Activated gamma-delta T cell (primary cell): ENCODE results near the gene ARHGAP1.

Experiments
- DNase-seq: peaks from one replicate; lab custom pipeline; 2025; lab: John Stamatoyannopoulos, UW

Gene ARHGAP1

GRCh38 chr11:46640036-46640788, 60.2 kb downstream of the ARHGAP1 start:
- no peak for DNase-seq

- no peak for DNase-seq
Measured at GRCh38 chr11:46639197-46639839, 61.1 kb downstream of the ARHGAP1 start.

GRCh38 chr11:46637546-46637945, 62.9 kb downstream of the ARHGAP1 start:
- DNase-seq = no peak

- DNase-seq = no peak
Measured at GRCh38 chr11:46635557-46636139, 64.8 kb downstream of the ARHGAP1 start.

- no peak for DNase-seq
Measured at GRCh38 chr11:46633291-46634217, 66.9 kb downstream of the ARHGAP1 start.

GRCh38 chr11:46632502-46632901, 67.9 kb downstream of the ARHGAP1 start:
- DNase-seq = no peak

- no peak for DNase-seq
Measured at GRCh38 chr11:46631676-46632075, 68.7 kb downstream of the ARHGAP1 start.

- no peak for DNase-seq
Measured at GRCh38 chr11:46630237-46630636, 70.2 kb downstream of the ARHGAP1 start.

- DNase-seq = no peak
Measured at GRCh38 chr11:46628961-46629360, 71.5 kb downstream of the ARHGAP1 start.
